ENCODE measurements around the gene RPL12. TPM values are rescaled to one million over a fixed set of nuclear protein-coding genes. Genes with fewer than 3 reads are reported as not detected.

The RPL12 gene
- total RNA-seq, 1 experiment from 2014 or later: 1,114 TPM

GRCh38 chr9:127447416-127448111 is 3.6 kb downstream of the RPL12 start:
- ChIA-PET POLR2A (ENCODE audit: low non-redundant PET) (interaction anchor here (0.5 kb wide), 1 partner anchor 10 kb away, joined by 8 read pairs; no protein-coding TSS in a partner anchor), CTCF (no interaction called here)
- peaks cover 78% of the 10 kb centered on the region for H3K36me3 ChIP-seq (ENCODE audit: insufficient read depth, low read length, poor library complexity, severe bottlenecking)
- no peaks in the 10 kb centered on the region for H3K27me3 ChIP-seq (replicated peaks; ENCODE audit: insufficient read depth, low read depth, low read length, poor library complexity)
- DNase-seq (ENCODE audit: low spot score): no peak
- intact Hi-C loops (cut with micrococcal nuclease; ENCODE audit: unreplicated experiment): no loop called here
- TF ChIP-seq EZH2 (IDR thresholded peaks at IDR 0.05; ENCODE audit: borderline replicate concordance, low read depth, low read length, poor library complexity, severe bottlenecking) (no peak), CTCF (conservative IDR thresholded peaks at IDR 0.05; ENCODE audit: low read depth, low read length) (no peak)
- peaks cover 12% of the 10 kb centered on the region for H3K4me1 ChIP-seq (ENCODE audit: insufficient read depth, low read length, poor library complexity, severe bottlenecking)
- H3K9me3 ChIP-seq (ENCODE audit: low read depth, low read length, poor library complexity, severe bottlenecking): peaks cover 7% of the 10 kb centered on the region
- H3K27ac ChIP-seq (ENCODE audit: low read depth, low read length, poor library complexity, severe bottlenecking): peak overlapping the region; percentile 12
- BruUV-seq (replicated peaks): no TSS peak
- no peak overlapping the region for H3K4me3 ChIP-seq (ENCODE audit: low read depth, low read length, poor library complexity, severe bottlenecking)

GRCh38 chr9:127446713-127447415 is 4.3 kb downstream of the RPL12 start:
- H3K27ac ChIP-seq (ENCODE audit: low read depth, low read length, poor library complexity, severe bottlenecking): peak overlapping the region; percentile 35
- H3K4me3 ChIP-seq (ENCODE audit: low read depth, low read length, poor library complexity, severe bottlenecking): no peak overlapping the region
- no peak for DNase-seq (ENCODE audit: low spot score)
- ChIA-PET CTCF (no interaction called here), POLR2A (ENCODE audit: low non-redundant PET) (interaction anchor here (0.6 kb wide), 1 partner anchor 278 kb away, joined by 4 read pairs; no protein-coding TSS in a partner anchor)
- intact Hi-C loops (cut with micrococcal nuclease; ENCODE audit: unreplicated experiment): no loop called here
- peaks cover 80% of the 10 kb centered on the region for H3K36me3 ChIP-seq (ENCODE audit: insufficient read depth, low read length, poor library complexity, severe bottlenecking)
- BruUV-seq (replicated peaks): no TSS peak
- TF ChIP-seq CTCF (conservative IDR thresholded peaks at IDR 0.05; ENCODE audit: low read depth, low read length) (no peak), EZH2 (IDR thresholded peaks at IDR 0.05; ENCODE audit: borderline replicate concordance, low read depth, low read length, poor library complexity, severe bottlenecking) (no peak)
- H3K4me1 ChIP-seq (ENCODE audit: insufficient read depth, low read length, poor library complexity, severe bottlenecking): peaks cover 9% of the 10 kb centered on the region
- H3K27me3 ChIP-seq (replicated peaks; ENCODE audit: insufficient read depth, low read depth, low read length, poor library complexity): no peaks in the 10 kb centered on the region
- H3K9me3 ChIP-seq (ENCODE audit: low read depth, low read length, poor library complexity, severe bottlenecking): peaks cover 7% of the 10 kb centered on the region

- intact Hi-C loops (cut with micrococcal nuclease; ENCODE audit: unreplicated experiment): no loop called here
- ChIA-PET POLR2A (ENCODE audit: low non-redundant PET) (interaction anchor here (0.6 kb wide), 1 partner anchor 279 kb away, joined by 4 read pairs; no protein-coding TSS in a partner anchor), CTCF (no interaction called here)
- Histone ChIP-seq H3K36me3 (ENCODE audit: insufficient read depth, low read length, poor library complexity, severe bottlenecking) (peaks cover 83% of the 10 kb centered on the region), H3K9me3 (ENCODE audit: low read depth, low read length, poor library complexity, severe bottlenecking) (peaks cover 7% of the 10 kb centered on the region), H3K27ac (ENCODE audit: low read depth, low read length, poor library complexity, severe bottlenecking) (peak overlapping the region; percentile 35), H3K27me3 (replicated peaks; ENCODE audit: insufficient read depth, low read depth, low read length, poor library complexity) (no peaks in the 10 kb centered on the region), H3K4me3 (ENCODE audit: low read depth, low read length, poor library complexity, severe bottlenecking) (no peak overlapping the region), H3K4me1 (ENCODE audit: insufficient read depth, low read length, poor library complexity, severe bottlenecking) (peaks cover 9% of the 10 kb centered on the region)
- TF ChIP-seq EZH2 (IDR thresholded peaks at IDR 0.05; ENCODE audit: borderline replicate concordance, low read depth, low read length, poor library complexity, severe bottlenecking) (no peak), CTCF (conservative IDR thresholded peaks at IDR 0.05; ENCODE audit: low read depth, low read length) (no peak)
- no peak for DNase-seq (ENCODE audit: low spot score)
- BruUV-seq (replicated peaks): no TSS peak
Observed at GRCh38 chr9:127445851-127446712, 5.1 kb downstream of the RPL12 start.

All from A673 (cell line).